Measurements from ENCODE around the gene MBNL3. TPM values are rescaled to one million over a fixed set of nuclear protein-coding genes. Genes with fewer than 3 reads are reported as not detected.

Gene MBNL3
- total RNA-seq, 1 experiment from 2014 or later: 4.0 TPM

- TF ChIP-seq, protein P1, sequence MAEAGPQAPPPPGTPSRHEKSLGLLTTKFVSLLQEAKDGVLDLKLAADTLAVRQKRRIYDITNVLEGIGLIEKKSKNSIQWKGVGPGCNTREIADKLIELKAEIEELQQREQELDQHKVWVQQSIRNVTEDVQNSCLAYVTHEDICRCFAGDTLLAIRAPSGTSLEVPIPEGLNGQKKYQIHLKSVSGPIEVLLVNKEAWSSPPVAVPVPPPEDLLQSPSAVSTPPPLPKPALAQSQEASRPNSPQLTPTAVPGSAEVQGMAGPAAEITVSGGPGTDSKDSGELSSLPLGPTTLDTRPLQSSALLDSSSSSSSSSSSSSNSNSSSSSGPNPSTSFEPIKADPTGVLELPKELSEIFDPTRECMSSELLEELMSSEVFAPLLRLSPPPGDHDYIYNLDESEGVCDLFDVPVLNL (CRISPR knock-in tag; IDR thresholded peaks at IDR 0.05; ENCODE audit: borderline replicate concordance, low read depth): no peak
- TF ChIP-seq ERG (CRISPR knock-in tag; IDR thresholded peaks at IDR 0.05): no peak
Measured at GRCh38 chrX:132467989-132468388, 20.8 kb downstream of the MBNL3 start (continued).

DNA sequence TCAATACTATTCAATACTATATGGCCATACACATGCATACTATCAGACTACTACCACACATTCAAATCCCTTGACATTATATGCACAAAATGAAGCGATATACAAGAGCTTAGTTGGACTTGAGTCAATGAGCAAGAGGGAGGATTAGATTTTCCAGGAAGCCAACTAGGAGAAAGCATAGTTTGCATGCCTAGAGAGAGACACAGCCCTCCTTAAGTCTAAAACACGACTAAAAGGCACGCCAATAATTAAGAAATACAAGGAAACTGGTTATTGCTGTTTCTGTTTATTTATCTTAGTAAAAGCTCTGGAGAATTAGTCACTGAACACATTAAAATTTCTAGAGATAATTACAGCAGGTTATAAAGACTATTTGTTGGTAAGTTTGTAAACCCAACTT lies 21.8 kb downstream of the MBNL3 start:
- Mint-ChIP-seq H3K36me3 (no peaks in the 10 kb centered on the region), H3K4me1 (peaks cover 2% of the 10 kb centered on the region), H3K4me3 (no peak overlapping the region), H3K9me3 (no peaks in the 10 kb centered on the region), H3K27ac (no peak overlapping the region), H3K27me3 (ENCODE audit: low read depth) (no peaks in the 10 kb centered on the region)
- CTCF ChIA-PET: no interaction called here
- no peak for ATAC-seq
- no peak for DNase-seq (ENCODE audit: low spot score)
- no peak for TF ChIP-seq ZNF416 (CRISPR knock-in tag; IDR thresholded peaks at IDR 0.05)
- TF ChIP-seq NFYB (CRISPR knock-in tag; conservative IDR thresholded peaks at IDR 0.05; ENCODE audit: low read depth): no peak
- TF ChIP-seq CTCF (IDR thresholded peaks at IDR 0.05): no peak
- TF ChIP-seq NFATC4 (CRISPR knock-in tag; IDR thresholded peaks at IDR 0.05): no peak
- no peak for TF ChIP-seq ERG (CRISPR knock-in tag; IDR thresholded peaks at IDR 0.05)
- TF ChIP-seq E2F5 (CRISPR knock-in tag; IDR thresholded peaks at IDR 0.05): no peak
- no peak for TF ChIP-seq NFE2L1 (CRISPR knock-in tag; IDR thresholded peaks at IDR 0.05)
- TF ChIP-seq, protein P2, sequence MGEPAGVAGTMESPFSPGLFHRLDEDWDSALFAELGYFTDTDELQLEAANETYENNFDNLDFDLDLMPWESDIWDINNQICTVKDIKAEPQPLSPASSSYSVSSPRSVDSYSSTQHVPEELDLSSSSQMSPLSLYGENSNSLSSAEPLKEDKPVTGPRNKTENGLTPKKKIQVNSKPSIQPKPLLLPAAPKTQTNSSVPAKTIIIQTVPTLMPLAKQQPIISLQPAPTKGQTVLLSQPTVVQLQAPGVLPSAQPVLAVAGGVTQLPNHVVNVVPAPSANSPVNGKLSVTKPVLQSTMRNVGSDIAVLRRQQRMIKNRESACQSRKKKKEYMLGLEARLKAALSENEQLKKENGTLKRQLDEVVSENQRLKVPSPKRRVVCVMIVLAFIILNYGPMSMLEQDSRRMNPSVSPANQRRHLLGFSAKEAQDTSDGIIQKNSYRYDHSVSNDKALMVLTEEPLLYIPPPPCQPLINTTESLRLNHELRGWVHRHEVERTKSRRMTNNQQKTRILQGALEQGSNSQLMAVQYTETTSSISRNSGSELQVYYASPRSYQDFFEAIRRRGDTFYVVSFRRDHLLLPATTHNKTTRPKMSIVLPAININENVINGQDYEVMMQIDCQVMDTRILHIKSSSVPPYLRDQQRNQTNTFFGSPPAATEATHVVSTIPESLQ (CRISPR knock-in tag; IDR thresholded peaks at IDR 0.05): no peak
- TF ChIP-seq, protein P3, sequence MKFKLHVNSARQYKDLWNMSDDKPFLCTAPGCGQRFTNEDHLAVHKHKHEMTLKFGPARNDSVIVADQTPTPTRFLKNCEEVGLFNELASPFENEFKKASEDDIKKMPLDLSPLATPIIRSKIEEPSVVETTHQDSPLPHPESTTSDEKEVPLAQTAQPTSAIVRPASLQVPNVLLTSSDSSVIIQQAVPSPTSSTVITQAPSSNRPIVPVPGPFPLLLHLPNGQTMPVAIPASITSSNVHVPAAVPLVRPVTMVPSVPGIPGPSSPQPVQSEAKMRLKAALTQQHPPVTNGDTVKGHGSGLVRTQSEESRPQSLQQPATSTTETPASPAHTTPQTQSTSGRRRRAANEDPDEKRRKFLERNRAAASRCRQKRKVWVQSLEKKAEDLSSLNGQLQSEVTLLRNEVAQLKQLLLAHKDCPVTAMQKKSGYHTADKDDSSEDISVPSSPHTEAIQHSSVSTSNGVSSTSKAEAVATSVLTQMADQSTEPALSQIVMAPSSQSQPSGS (CRISPR knock-in tag; IDR thresholded peaks at IDR 0.05; ENCODE audit: borderline replicate concordance, low read depth): no peak
- TF ChIP-seq GABPB1 (CRISPR knock-in tag; IDR thresholded peaks at IDR 0.05): no peak
- TF ChIP-seq, protein P4, sequence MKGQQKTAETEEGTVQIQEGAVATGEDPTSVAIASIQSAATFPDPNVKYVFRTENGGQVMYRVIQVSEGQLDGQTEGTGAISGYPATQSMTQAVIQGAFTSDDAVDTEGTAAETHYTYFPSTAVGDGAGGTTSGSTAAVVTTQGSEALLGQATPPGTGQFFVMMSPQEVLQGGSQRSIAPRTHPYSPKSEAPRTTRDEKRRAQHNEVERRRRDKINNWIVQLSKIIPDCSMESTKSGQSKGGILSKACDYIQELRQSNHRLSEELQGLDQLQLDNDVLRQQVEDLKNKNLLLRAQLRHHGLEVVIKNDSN (CRISPR knock-in tag; IDR thresholded peaks at IDR 0.05): no peak
- no peak for TF ChIP-seq ZNF425 (CRISPR knock-in tag; conservative IDR thresholded peaks at IDR 0.05)
- TF ChIP-seq, protein P5, sequence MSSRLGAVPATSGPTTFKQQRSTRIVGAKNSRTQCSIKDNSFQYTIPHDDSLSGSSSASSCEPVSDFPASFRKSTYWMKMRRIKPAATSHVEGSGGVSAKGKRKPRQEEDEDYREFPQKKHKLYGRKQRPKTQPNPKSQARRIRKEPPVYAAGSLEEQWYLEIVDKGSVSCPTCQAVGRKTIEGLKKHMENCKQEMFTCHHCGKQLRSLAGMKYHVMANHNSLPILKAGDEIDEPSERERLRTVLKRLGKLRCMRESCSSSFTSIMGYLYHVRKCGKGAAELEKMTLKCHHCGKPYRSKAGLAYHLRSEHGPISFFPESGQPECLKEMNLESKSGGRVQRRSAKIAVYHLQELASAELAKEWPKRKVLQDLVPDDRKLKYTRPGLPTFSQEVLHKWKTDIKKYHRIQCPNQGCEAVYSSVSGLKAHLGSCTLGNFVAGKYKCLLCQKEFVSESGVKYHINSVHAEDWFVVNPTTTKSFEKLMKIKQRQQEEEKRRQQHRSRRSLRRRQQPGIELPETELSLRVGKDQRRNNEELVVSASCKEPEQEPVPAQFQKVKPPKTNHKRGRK (CRISPR knock-in tag; IDR thresholded peaks at IDR 0.05; ENCODE audit: borderline replicate concordance): no peak
- no peak for TF ChIP-seq ETV6 (CRISPR knock-in tag; IDR thresholded peaks at IDR 0.05)
- TF ChIP-seq, protein P6, sequence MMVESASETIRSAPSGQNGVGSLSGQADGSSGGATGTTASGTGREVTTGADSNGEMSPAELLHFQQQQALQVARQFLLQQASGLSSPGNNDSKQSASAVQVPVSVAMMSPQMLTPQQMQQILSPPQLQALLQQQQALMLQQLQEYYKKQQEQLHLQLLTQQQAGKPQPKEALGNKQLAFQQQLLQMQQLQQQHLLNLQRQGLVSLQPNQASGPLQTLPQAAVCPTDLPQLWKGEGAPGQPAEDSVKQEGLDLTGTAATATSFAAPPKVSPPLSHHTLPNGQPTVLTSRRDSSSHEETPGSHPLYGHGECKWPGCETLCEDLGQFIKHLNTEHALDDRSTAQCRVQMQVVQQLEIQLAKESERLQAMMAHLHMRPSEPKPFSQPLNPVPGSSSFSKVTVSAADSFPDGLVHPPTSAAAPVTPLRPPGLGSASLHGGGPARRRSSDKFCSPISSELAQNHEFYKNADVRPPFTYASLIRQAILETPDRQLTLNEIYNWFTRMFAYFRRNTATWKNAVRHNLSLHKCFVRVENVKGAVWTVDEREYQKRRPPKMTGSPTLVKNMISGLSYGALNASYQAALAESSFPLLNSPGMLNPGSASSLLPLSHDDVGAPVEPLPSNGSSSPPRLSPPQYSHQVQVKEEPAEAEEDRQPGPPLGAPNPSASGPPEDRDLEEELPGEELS (CRISPR knock-in tag; IDR thresholded peaks at IDR 0.05): no peak
- TF ChIP-seq FOXJ3 (CRISPR knock-in tag; IDR thresholded peaks at IDR 0.05; ENCODE audit: borderline replicate concordance): no peak
- no peak for TF ChIP-seq RELA (CRISPR knock-in tag; IDR thresholded peaks at IDR 0.05; ENCODE audit: borderline replicate concordance)
- POLR2A ChIA-PET: no interaction called here
